HG02870 (cell line): ENCODE results near the gene ADSL.
"Not testable (repeated sequence)": the region's sequence is repeated elsewhere in the genome, so short reads cannot be mapped to it uniquely, and the experiment has no call there.

Experiments used
- ATAC-seq: cut with Tn5 transposase; IDR thresholded peaks from one replicate; pipeline ENCODE4 v1.9.1; 2021; ENCODE audit warnings: mild to moderate bottlenecking, moderate library complexity; ENCODE audit not compliant: unreplicated experiment

Gene ADSL

GRCh38 chr22:40367342-40367741, 21.0 kb downstream of the ADSL start:
- ATAC-seq, result no peak

- ATAC-seq, result no peak
Measured at GRCh38 chr22:40368016-40368415, 21.7 kb downstream of the ADSL start.

GRCh38 chr22:40368836-40369235, 22.5 kb downstream of the ADSL start:
- no peak for ATAC-seq

GRCh38 chr22:40374567-40374966, 28.3 kb downstream of the ADSL start:
- ATAC-seq, result no peak

- ATAC-seq, result no peak
Measured at GRCh38 chr22:40376149-40376548, 29.8 kb downstream of the ADSL start.

GRCh38 chr22:40377931-40378330, 31.6 kb downstream of the ADSL start:
- ATAC-seq, result no peak

GRCh38 chr22:40378448-40378847, 32.1 kb downstream of the ADSL start:
- not testable (repeated sequence) for ATAC-seq

GRCh38 chr22:40381461-40381860, 35.2 kb downstream of the ADSL start:
- ATAC-seq, result no peak

- no peak for ATAC-seq
Measured at GRCh38 chr22:40383905-40384304, 37.6 kb downstream of the ADSL start.

- no peak for ATAC-seq
Measured at GRCh38 chr22:40385036-40385782, 38.9 kb downstream of the ADSL start.

- ATAC-seq, result no peak
Measured at GRCh38 chr22:40387746-40388145, 41.4 kb downstream of the ADSL start.

GRCh38 chr22:40388231-40388630, 41.9 kb downstream of the ADSL start:
- ATAC-seq, result no peak

- no peak for ATAC-seq
Measured at GRCh38 chr22:40391417-40391816, 45.1 kb downstream of the ADSL start.

GRCh38 chr22:40392618-40393017, 46.3 kb downstream of the ADSL start:
- ATAC-seq, result no peak

- ATAC-seq, result no peak
Measured at GRCh38 chr22:40394607-40395006, 48.3 kb downstream of the ADSL start.

GRCh38 chr22:40395607-40396006, 49.3 kb downstream of the ADSL start:
- ATAC-seq, result no peak

- no peak for ATAC-seq
Measured at GRCh38 chr22:40396882-40397281, 50.6 kb downstream of the ADSL start.

GRCh38 chr22:40397396-40397795, 51.1 kb downstream of the ADSL start:
- no peak for ATAC-seq

- ATAC-seq, result no peak
Measured at GRCh38 chr22:40399621-40400020, 53.3 kb downstream of the ADSL start.

- ATAC-seq, result no peak
Measured at GRCh38 chr22:40400159-40400558, 53.9 kb downstream of the ADSL start.

GRCh38 chr22:40401532-40401931, 55.2 kb downstream of the ADSL start:
- no peak for ATAC-seq

GRCh38 chr22:40401981-40402406, 55.7 kb downstream of the ADSL start:
- no peak for ATAC-seq

- ATAC-seq, result no peak
Measured at GRCh38 chr22:40403141-40403540, 56.8 kb downstream of the ADSL start.
